GM12891 (cell line): ENCODE data around the gene PSMF1.

Experiments
- POLR2A ChIP-seq: IDR thresholded peaks from 2 replicates; pipeline ENCODE4 v1.6.1; 2011; ENCODE audit warnings: low read depth, low read length, control low read depth
- SPI1 ChIP-seq: IDR thresholded peaks from 2 replicates; pipeline ENCODE4 v1.6.1; 2011; ENCODE audit warnings: low read depth, low read length, control low read depth

DNA sequence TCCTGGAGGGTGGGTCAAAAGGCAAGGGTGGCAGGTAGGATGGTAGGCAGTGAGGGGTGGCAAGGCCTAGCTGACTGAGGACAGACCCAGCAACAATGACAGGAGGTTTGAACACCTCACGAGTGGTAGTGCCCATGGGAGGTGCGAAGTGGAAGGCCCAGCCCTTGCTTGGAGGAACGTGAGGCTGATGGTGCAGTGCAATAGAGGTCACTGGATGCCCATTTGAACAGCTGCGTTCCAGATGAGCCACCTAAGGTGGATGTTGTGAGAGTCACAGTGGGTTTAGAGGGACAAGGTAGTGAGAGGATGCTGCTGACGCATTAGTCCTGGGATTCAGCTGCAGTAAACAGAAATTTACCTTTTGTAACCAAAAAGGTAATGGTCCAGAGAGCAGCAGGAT is 50.8 kb downstream of the PSMF1 start:
- TF ChIP-seq POLR2A (no peak), SPI1 (no peak)
